GM12878 (cell line): ENCODE results near the gene PURA. TPM values are rescaled to one million over a fixed set of nuclear protein-coding genes. Genes with fewer than 3 reads are reported as not detected.

Source experiments
- ATAC-seq: fragments of 200-7000 bp; cut with Tn5 transposase; 3 replicates; pipeline ENCODE4 v1.9.1; 2020; ENCODE audit warnings: mild to moderate bottlenecking, moderate library complexity
- BruUV-seq: library from RNA; stranded (reverse); fragments of 400-500 nt; replicated peaks from 2 replicates; lab custom pipeline; 2021; lab: Mats Ljungman, UMichigan
- CTCF ChIA-PET: fragments of 300-600 bp; sonication (Branson Sonifier 250); formaldehyde crosslinking; extraction: SDS; loops from one replicate; lab custom pipeline; 2021; ENCODE audit warnings: inconsistent platforms; lab: Yijun Ruan, JAX
- POLR2A ChIA-PET: fragments of 350-600 bp; formaldehyde crosslinking; extraction: SDS; loops from one replicate; lab custom pipeline; 2021; ENCODE audit warnings: inconsistent platforms; lab: Charles Lee
- RAD21 ChIA-PET: fragments of 300-600 bp; sonication (Branson Sonifier 250); formaldehyde crosslinking; loops from one replicate; lab custom pipeline; 2023; ENCODE audit warnings: antibody characterized with exemption; ENCODE audit not compliant: unreplicated experiment; lab: Charles Lee
- SMC1A ChIA-PET: fragments of 300-600 bp; sonication (Branson Sonifier 250); formaldehyde crosslinking; loops from one replicate; lab custom pipeline; 2023; ENCODE audit not compliant: unreplicated experiment, uncharacterized antibody; lab: Charles Lee
- DNase-seq: peaks from one replicate; pipeline ENCODE4 v3.0.0-alpha.2; 2011; ENCODE audit warnings: low read depth, low spot score
- FAIRE-seq: peaks from 3 replicates; lab custom pipeline; 2011; peaks lifted over from hg19 to GRCh38; lab: Jason Lieb, UNC
- H2AFZ ChIP-seq: 2 replicates; pipeline ENCODE4 v1.6.0; 2011; ENCODE audit warnings: low read depth, low read length, control low read depth; ENCODE audit not compliant: control insufficient read depth
- H3K27ac ChIP-seq: 2 replicates; pipeline ENCODE4 v1.5.1; 2011; ENCODE audit warnings: control low read depth; ENCODE audit not compliant: control insufficient read depth, insufficient read depth
- H3K27me3 ChIP-seq, 2 experiments: replicated peaks in 1 of 2; 2 replicates each; pipeline versions ENCODE4 v1.6.0 to v1.6.1; 2011; ENCODE audit warnings: low read length in 1 of 2; ENCODE audit not compliant: control insufficient read depth in 2 of 2, insufficient read depth in 2 of 2
- H3K36me3 ChIP-seq, 2 experiments: 2 replicates each; pipeline ENCODE4 v1.5.1; 2011; ENCODE audit warnings: low read length in 1 of 2; ENCODE audit not compliant: control insufficient read depth in 2 of 2, insufficient read depth in 2 of 2
- H3K4me1 ChIP-seq: 2 replicates; pipeline ENCODE4 v1.6.1; 2011; ENCODE audit warnings: mild to moderate bottlenecking, low read length, moderate library complexity, mixed read lengths; ENCODE audit not compliant: control insufficient read depth, insufficient read depth
- H3K4me2 ChIP-seq: 2 replicates; pipeline ENCODE4 v1.6.0; 2011; ENCODE audit warnings: control low read depth; ENCODE audit not compliant: control insufficient read depth, insufficient read depth
- H3K4me3 ChIP-seq: fragments of 200-600 bp; sonication (generic); 2 replicates; pipeline ENCODE4 v1.5.1; 2016
- H3K79me2 ChIP-seq: 2 replicates; pipeline ENCODE4 v1.6.0; 2011; ENCODE audit warnings: low read length; ENCODE audit not compliant: control insufficient read depth, insufficient read depth
- H3K9ac ChIP-seq: 2 replicates; pipeline ENCODE4 v1.8.0; 2011; ENCODE audit warnings: low read length, control low read depth, mixed read lengths; ENCODE audit not compliant: control insufficient read depth, insufficient read depth
- H3K9me3 ChIP-seq: replicated peaks from 3 replicates; pipeline ENCODE4 v1.5.1; 2011; ENCODE audit warnings: mild to moderate bottlenecking, low read length; ENCODE audit not compliant: control insufficient read depth, insufficient read depth
- H4K20me1 ChIP-seq: 2 replicates; pipeline ENCODE4 v1.6.0; 2011; ENCODE audit not compliant: control insufficient read depth, insufficient read depth
- CBX3 ChIP-seq: fragments of 200-600 bp; sonication (generic); IDR thresholded peaks from 2 replicates; pipeline ENCODE4 v1.6.1; 2016; ENCODE audit warnings: low read depth, borderline replicate concordance
- E4F1 ChIP-seq: fragments of 450-650 bp; IDR thresholded peaks from 2 replicates; pipeline ENCODE4 v1.6.1; 2018; ENCODE audit warnings: borderline replicate concordance, mild to moderate bottlenecking; ENCODE audit not compliant: partially characterized antibody
- FOS ChIP-seq: IDR thresholded peaks from 3 replicates; pipeline ENCODE4 v1.6.1; 2011; ENCODE audit warnings: borderline replicate concordance; ENCODE audit not compliant: insufficient read length; ENCODE audit errors: extremely low read depth
- NFXL1 ChIP-seq: fragments of 450-650 bp; IDR thresholded peaks from 2 replicates; pipeline ENCODE4 v1.6.1; 2017; ENCODE audit warnings: antibody characterized with exemption, mild to moderate bottlenecking, borderline replicate concordance
- PKNOX1 ChIP-seq: fragments of 450-650 bp; IDR thresholded peaks from 2 replicates; pipeline ENCODE4 v1.6.1; 2016; ENCODE audit warnings: mild to moderate bottlenecking
- POU2F2 ChIP-seq: IDR thresholded peaks from 3 replicates; pipeline ENCODE4 v1.6.1; 2011; ENCODE audit warnings: low read depth, mild to moderate bottlenecking, low read length, borderline replicate concordance
- STAT3 ChIP-seq: IDR thresholded peaks from 2 replicates; pipeline ENCODE4 v1.6.1; 2011; ENCODE audit warnings: low read depth, low read length, improper control_type of control experiment
- SUPT20H ChIP-seq: IDR thresholded peaks from 2 replicates; pipeline ENCODE4 v1.6.1; 2011; ENCODE audit warnings: low read depth, mild to moderate bottlenecking, low read length, moderate library complexity, borderline replicate concordance; ENCODE audit not compliant: control insufficient read depth
- TARDBP ChIP-seq: IDR thresholded peaks from 2 replicates; pipeline ENCODE4 v1.6.1; 2016; ENCODE audit warnings: borderline replicate concordance
- ZNF217 ChIP-seq: fragments of 450-650 bp; IDR thresholded peaks from 2 replicates; pipeline ENCODE4 v1.6.1; 2017; ENCODE audit warnings: antibody characterized with exemption, mild to moderate bottlenecking
- ZNF687 ChIP-seq: fragments of 450-650 bp; IDR thresholded peaks from 2 replicates; pipeline ENCODE4 v1.6.1; 2017; ENCODE audit warnings: mild to moderate bottlenecking, moderate library complexity
- WGBS: methylation state at CpG from one replicate; pipeline ENCODE4 v1.1.6; 2016; ENCODE audit warnings: low lambda C conversion rate; ENCODE audit not compliant: insufficient replicate concordance, insufficient coverage; ENCODE audit errors: missing lambda C conversion rate; 5-methylcytosine and 5-hydroxymethylcytosine counted together
- in situ Hi-C: fragments of 300-500 bp; cut with MboI; formaldehyde crosslinking; loops from 9 replicates; pipeline ENCODE4 v1.14.3; 2018; ENCODE audit warnings: mixed read lengths
- intact Hi-C: fragments of 100-400 bp; cut with micrococcal nuclease; formaldehyde crosslinking; loops from one replicate; pipeline ENCODE4 v1.14.2; 2022; ENCODE audit not compliant: unreplicated experiment
- polyA plus RNA-seq, 11 experiments: library from polyadenylated mRNA; depleted of rRNA in 4 of 11; unstranded in 6 of 11; stranded (reverse) in 5 of 11; fragments of >200 nt; fragmentation: Nextera tagmentation in 4 of 11; fragmentation: Illumina TruSeq in 1 of 11; extraction: Ambion mirVana in 4 of 11; extraction: Trizol in 1 of 11; gene quantifications; 1 replicate in 1 of 11; 2 replicates in 10 of 11; pipeline versions ENCODE4 v1.2.1 to v1.2.3, GENCODE V29; 2011 to 2016; ENCODE audit warnings: inconsistent platforms in 2 of 11, missing spikeins in 2 of 11, low read depth in 1 of 11
- total RNA-seq, 4 experiments: library from RNA; depleted of rRNA in 3 of 4; stranded (reverse); fragments of >200 nt in 3 of 4; fragmentation: Illumina TruSeq in 1 of 4; extraction: Trizol in 1 of 4; gene quantifications; 2 replicates each; pipeline versions ENCODE4 v1.2.1 to v1.2.3, GENCODE V29; 2013 to 2021
- TF ChIP-seq, protein P1 (sequence below): IDR thresholded peaks from 2 replicates; pipeline ENCODE4 v1.6.1; 2011; ENCODE audit warnings: low read depth, mild to moderate bottlenecking, low read length, moderate library complexity, borderline replicate concordance; ENCODE audit errors: extremely low read depth
- TF ChIP-seq, protein P2 (sequence below): fragments of 450-650 bp; IDR thresholded peaks from 2 replicates; pipeline ENCODE4 v1.6.1; 2017; ENCODE audit warnings: low read depth, mild to moderate bottlenecking, moderate library complexity

PURA gene
- total and polyA plus RNA-seq, 10 of the 15 experiments (the other 5 are each of a cell fraction or from before 2014, with no cell fraction given) = 3.3 to 11.8 (median 5.8) TPM

DNA sequence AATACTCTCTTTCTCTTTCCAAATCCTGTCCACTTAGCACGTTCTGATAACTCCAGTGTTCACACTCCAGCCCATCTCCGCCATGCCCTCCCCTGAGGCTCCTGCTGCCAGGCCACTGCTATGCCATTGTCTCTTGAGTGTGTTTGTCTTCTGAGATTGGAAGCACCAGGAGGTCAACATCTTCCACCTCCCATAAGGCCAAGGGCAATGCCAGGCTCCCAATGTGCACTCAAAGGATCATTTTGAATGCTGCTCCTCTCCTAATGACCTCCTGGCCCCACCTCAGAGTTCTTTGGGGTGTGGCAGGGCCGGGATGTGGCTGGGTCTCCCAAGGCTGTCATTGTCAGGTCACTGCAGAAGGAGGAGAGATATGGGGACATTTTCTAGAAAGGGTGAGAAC, 31.3 kb downstream of the PURA start:
- H3K27ac ChIP-seq = no peak overlapping the region
- H4K20me1 ChIP-seq = peaks cover 4% of the 10 kb centered on the region; the same call in 1 of the 2 replicates
- in situ Hi-C loops (no loop called here), intact Hi-C loops (loop anchor here (2.0 kb wide), 1 partner anchor 28 kb away; no protein-coding TSS in a partner anchor)
- no peaks in the 10 kb centered on the region for H3K79me2 ChIP-seq
- H3K9ac ChIP-seq = no peak overlapping the region
- H3K4me2 ChIP-seq = peak overlapping the region; percentile 43
- TF ChIP-seq FOS (no peak), ZNF217 (no peak), STAT3 (no peak), NFXL1 (no peak), PKNOX1 (no peak), SUPT20H (no peak), POU2F2 (no peak), ZNF687 (no peak), TARDBP (no peak), CBX3 (no peak), E4F1 (no peak)
- TF ChIP-seq, protein P1, sequence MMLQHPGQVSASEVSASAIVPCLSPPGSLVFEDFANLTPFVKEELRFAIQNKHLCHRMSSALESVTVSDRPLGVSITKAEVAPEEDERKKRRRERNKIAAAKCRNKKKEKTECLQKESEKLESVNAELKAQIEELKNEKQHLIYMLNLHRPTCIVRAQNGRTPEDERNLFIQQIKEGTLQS = no peak
- TF ChIP-seq, protein P2, sequence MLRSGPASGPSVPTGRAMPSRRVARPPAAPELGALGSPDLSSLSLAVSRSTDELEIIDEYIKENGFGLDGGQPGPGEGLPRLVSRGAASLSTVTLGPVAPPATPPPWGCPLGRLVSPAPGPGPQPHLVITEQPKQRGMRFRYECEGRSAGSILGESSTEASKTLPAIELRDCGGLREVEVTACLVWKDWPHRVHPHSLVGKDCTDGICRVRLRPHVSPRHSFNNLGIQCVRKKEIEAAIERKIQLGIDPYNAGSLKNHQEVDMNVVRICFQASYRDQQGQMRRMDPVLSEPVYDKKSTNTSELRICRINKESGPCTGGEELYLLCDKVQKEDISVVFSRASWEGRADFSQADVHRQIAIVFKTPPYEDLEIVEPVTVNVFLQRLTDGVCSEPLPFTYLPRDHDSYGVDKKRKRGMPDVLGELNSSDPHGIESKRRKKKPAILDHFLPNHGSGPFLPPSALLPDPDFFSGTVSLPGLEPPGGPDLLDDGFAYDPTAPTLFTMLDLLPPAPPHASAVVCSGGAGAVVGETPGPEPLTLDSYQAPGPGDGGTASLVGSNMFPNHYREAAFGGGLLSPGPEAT = no peak
- H2AFZ ChIP-seq = no peak overlapping the region
- SMC1A ChIA-PET = interaction anchor here (0.7 to 4.6 kb wide), 9 partner anchors 9 to 79 kb away, joined by 3 to 66 read pairs (median 4); no protein-coding TSS in a partner anchor
- WGBS = 67% methylated on average over 3 of the region's 3 CpGs
- ATAC-seq (no peak), FAIRE-seq (no peak), DNase-seq (no peak)
- peak overlapping the region; percentile 23; the same call in 1 of the 2 replicates for H3K4me3 ChIP-seq
- no peaks in the 10 kb centered on the region for H3K36me3 ChIP-seq
- RAD21 ChIA-PET = interaction anchor here (0.7 to 2.6 kb wide), 8 partner anchors 23 to 72 kb away, joined by 3 to 64 read pairs (median 6); no protein-coding TSS in a partner anchor
- H3K27me3 ChIP-seq = peaks cover 6% of the 10 kb centered on the region in 2 experiments; a peak in 3 of 4 replicates
- peaks cover 6% of the 10 kb centered on the region; the same call in 1 of the 2 replicates for H3K4me1 ChIP-seq
- CTCF ChIA-PET = interaction anchor here (0.6 to 19.8 kb wide), 25 partner anchors 9 to 1439 kb away, joined by 3 to 353 read pairs (median 5); partner anchors contain the start of gene NRG2
- no TSS peak for BruUV-seq
- POLR2A ChIA-PET = interaction anchor here (1.0 kb wide), 1 partner anchor 14 kb away, joined by 3 read pairs; no protein-coding TSS in a partner anchor
- H3K9me3 ChIP-seq = no peaks in the 10 kb centered on the region
